Nephron progenitor cell (in vitro differentiated cells): ENCODE data around the gene EML1.

Experiments used
- DNase-seq: peaks from one replicate; pipeline ENCODE4 v3.0.0; 2021
- H3K27ac Mint-ChIP-seq: 2 replicates; pipeline ENCODE4 v1.8.0; 2021; ENCODE audit warnings: mild to moderate bottlenecking, moderate library complexity, mixed read lengths
- H3K27me3 Mint-ChIP-seq: 2 replicates; pipeline ENCODE4 v1.8.0; 2021; ENCODE audit warnings: mild to moderate bottlenecking, low read depth, mixed read lengths; ENCODE audit not compliant: poor library complexity
- H3K36me3 Mint-ChIP-seq: 2 replicates; pipeline ENCODE4 v1.8.0; 2021; ENCODE audit warnings: low read depth, mixed read lengths
- H3K4me1 Mint-ChIP-seq: 2 replicates; pipeline ENCODE4 v1.8.0; 2021; ENCODE audit warnings: mixed read lengths
- H3K4me3 Mint-ChIP-seq: 2 replicates; pipeline ENCODE4 v1.8.0; 2021; ENCODE audit warnings: mild to moderate bottlenecking, moderate library complexity, mixed read lengths
- H3K9me3 Mint-ChIP-seq: 2 replicates; pipeline ENCODE4 v1.8.0; 2021; ENCODE audit warnings: mild to moderate bottlenecking, moderate library complexity, mixed read lengths
- TF ChIP-seq, protein P1 (sequence below): fragments of 200-600 bp; sonication (generic); IDR thresholded peaks from 2 replicates; pipeline ENCODE4 v1.5.0; 2021; ENCODE audit warnings: antibody characterized with exemption

EML1 gene

DNA sequence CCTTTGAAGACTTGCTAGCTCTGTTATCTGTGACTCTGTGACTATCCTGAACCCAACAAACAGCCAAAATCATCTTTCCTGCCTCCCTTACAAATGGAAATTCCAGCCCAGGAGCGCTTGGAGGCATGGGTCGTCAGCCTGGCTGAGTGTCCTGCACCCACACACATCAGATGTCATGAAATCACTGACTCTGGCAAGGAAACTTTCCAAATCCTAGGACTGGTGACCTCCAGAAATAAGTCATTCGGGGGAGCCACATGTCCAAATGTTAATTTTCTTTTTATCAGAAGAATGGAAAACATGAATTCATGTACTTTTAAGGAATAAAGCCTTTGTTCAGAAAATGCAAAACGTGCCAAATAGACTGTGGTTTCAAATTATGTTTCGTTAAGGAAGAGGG, 175.7 kb downstream of the EML1 start:
- H3K4me1 Mint-ChIP-seq = peaks cover 73% of the 10 kb centered on the region
- no peak for DNase-seq
- H3K27ac Mint-ChIP-seq = no peak overlapping the region
- peaks cover 27% of the 10 kb centered on the region for H3K27me3 Mint-ChIP-seq
- H3K4me3 Mint-ChIP-seq = no peak overlapping the region
- H3K9me3 Mint-ChIP-seq = peaks cover 28% of the 10 kb centered on the region
- TF ChIP-seq, protein P1, sequence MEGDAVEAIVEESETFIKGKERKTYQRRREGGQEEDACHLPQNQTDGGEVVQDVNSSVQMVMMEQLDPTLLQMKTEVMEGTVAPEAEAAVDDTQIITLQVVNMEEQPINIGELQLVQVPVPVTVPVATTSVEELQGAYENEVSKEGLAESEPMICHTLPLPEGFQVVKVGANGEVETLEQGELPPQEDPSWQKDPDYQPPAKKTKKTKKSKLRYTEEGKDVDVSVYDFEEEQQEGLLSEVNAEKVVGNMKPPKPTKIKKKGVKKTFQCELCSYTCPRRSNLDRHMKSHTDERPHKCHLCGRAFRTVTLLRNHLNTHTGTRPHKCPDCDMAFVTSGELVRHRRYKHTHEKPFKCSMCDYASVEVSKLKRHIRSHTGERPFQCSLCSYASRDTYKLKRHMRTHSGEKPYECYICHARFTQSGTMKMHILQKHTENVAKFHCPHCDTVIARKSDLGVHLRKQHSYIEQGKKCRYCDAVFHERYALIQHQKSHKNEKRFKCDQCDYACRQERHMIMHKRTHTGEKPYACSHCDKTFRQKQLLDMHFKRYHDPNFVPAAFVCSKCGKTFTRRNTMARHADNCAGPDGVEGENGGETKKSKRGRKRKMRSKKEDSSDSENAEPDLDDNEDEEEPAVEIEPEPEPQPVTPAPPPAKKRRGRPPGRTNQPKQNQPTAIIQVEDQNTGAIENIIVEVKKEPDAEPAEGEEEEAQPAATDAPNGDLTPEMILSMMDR = no peak
- H3K36me3 Mint-ChIP-seq = peaks cover 15% of the 10 kb centered on the region

DNA sequence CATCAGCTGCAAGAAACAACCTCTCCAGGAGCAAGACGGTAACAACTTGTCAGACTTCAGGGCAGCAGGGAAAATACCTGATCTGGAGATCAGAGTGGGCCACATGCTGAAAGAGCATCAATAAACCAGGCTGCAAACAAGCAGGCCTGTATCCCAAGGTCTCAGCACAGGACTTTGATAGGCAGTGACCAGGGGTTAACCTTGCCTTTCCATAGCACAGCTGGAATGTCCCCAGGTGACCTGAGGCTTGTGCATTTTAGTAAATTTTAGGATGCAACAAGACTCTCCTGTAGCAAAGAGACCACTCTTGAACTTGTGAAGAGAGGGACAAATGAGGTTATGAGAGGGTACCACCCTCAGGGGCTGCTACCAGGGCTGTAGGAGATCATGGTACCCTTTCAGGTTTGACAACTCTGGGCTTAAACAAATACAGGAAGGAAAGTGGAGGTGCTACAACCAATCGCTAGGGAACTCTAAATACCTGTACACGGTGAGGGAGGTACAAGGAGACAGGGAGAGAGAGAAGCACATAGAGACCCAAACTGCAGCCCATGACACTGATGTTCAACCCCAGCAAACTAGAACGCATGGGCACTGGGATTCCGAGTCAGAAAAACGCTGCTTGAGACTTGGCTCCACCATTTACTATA, 176.6 kb downstream of the EML1 start:
- TF ChIP-seq, protein P1 = no peak
- H3K27ac Mint-ChIP-seq = no peak overlapping the region
- DNase-seq = no peak
- H3K36me3 Mint-ChIP-seq = peaks cover 23% of the 10 kb centered on the region
- peaks cover 34% of the 10 kb centered on the region for H3K9me3 Mint-ChIP-seq
- peak overlapping the region; percentile 60 for H3K4me3 Mint-ChIP-seq
- peaks cover 27% of the 10 kb centered on the region for H3K27me3 Mint-ChIP-seq
- H3K4me1 Mint-ChIP-seq = peaks cover 66% of the 10 kb centered on the region

DNA sequence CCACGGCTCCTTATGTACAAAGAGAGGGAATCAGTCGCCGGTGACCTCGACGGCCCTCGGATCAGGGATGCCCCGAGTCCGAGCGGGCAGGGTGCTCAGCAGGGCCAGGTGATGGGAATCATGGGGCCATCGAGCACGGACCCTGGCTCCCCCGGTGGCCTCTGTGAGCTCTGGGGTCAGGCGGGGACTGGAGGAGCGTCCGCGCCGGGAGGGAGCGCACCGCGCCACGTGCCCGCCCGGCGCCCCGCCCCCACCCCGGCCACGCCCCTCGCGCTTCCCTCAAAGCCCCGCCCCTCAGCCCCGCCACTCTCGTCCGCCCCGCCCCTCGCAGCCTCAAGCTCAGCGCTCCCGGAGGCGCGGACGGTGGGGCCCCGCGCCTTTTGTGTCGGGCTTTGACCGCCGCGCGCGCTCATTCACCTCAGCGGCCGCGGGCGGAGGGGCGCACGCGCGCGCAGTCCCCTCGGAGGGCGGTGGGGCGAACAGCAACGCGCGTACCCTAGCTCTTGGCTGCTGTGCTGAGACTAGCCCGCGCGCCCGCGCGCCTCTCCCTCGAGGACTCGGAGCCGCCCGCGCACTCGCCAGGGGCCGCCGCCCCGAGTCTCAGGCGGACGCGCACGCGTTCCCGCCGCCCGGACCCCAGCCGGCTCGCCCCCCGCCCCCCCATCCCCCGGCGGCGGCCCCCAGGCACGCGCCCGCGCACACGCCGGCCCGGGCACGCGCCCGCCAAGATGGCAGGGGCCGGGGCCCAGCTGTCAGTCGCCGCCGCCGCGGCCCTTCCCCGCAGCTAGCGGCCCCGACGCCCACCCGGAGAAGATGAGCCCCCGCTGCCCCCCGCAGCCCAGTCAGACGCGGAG, 178.1 kb downstream of the EML1 start:
- peak; percentile 90 for DNase-seq
- peaks cover 51% of the 10 kb centered on the region for H3K4me1 Mint-ChIP-seq
- no peak overlapping the region for H3K27ac Mint-ChIP-seq
- H3K4me3 Mint-ChIP-seq = peak overlapping the region; percentile 63
- TF ChIP-seq, protein P1 = no peak
- peaks cover 39% of the 10 kb centered on the region for H3K36me3 Mint-ChIP-seq
- H3K27me3 Mint-ChIP-seq = peaks cover 30% of the 10 kb centered on the region
- H3K9me3 Mint-ChIP-seq = peaks cover 46% of the 10 kb centered on the region

DNA sequence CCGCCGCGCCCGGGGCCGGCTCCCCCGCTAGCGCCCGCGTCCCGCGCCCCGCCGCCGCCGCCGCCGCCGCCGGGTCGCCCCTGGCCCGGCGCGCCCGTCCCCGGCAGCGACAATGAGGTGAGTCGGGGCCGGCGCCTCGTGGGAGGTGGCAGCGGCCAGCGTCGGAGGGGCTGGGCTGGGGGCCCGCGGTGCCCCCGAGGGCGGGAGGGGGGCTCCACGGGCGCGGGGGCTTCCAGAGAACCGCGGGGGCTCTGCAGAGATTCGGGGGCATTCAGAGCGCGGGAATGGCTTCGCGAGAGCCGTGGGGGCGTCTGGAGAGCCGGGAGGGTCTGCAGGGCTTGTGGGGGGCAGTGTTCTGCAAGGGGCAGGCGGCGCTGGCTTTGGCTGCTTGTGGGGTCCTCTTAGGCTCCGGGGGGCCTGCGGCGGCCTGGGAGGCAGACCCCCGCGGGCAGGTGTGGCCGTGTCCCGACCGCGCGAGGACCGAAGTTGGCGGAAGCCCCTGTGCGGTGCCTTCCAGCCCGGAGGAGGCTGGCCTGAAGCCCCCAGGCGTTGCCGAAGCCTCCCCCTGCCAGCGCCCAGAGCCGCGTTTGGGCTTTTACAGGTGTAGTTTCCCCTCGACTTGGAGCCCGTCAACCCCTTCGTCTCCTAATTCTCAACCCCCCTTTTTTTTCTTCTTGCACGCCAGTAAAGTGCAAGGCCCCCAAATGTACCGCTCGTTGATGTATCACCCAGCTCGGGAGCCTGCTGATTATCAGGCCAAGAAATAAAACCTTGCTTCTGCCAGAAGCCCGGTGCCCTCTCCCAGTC, 178.9 kb downstream of the EML1 start:
- peak overlapping the region; percentile 93 for H3K4me3 Mint-ChIP-seq
- peaks cover 30% of the 10 kb centered on the region for H3K27me3 Mint-ChIP-seq
- peaks cover 54% of the 10 kb centered on the region for H3K9me3 Mint-ChIP-seq
- peaks cover 46% of the 10 kb centered on the region for H3K36me3 Mint-ChIP-seq
- no peak for DNase-seq
- peak overlapping the region; percentile 88 for H3K27ac Mint-ChIP-seq
- TF ChIP-seq, protein P1 = no peak
- H3K4me1 Mint-ChIP-seq = peaks cover 42% of the 10 kb centered on the region

DNA sequence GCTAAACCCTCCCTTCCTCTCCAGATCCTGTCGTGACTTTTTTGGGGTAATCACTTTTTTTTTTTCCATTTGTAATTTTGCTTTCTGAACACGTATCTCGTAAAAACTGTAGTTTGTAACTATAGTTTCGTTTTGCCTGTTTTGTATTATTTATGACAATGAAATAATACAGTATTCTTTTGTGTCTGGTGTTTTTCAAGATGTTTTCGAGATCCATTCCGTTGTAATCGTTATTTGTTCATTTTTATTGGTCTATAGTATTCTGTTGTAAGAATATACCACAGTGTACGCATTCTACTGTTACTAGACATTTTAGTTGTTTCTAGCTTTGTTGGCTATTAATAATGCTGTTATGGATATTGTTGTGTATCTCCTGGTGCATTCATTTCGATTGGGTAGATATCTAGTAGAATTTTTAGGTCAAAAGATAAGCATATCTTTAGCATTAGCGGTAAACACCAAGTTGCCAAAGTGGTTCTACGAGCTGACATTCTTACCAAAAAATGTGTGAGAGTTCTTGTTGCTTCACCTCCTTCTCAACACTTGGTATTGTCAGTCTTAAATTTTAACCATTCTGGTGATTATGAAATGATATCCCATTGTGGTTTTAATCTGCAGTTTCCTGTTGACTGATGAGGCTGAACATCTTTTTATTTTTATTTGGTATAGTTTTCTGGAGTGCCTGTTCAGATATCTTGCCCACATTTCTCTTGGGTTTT, 179.7 kb downstream of the EML1 start:
- H3K27ac Mint-ChIP-seq = peak overlapping the region; percentile 88

More for the DNA sequence above, 179.7 kb downstream of the EML1 start:
- DNase-seq = no peak
- TF ChIP-seq, protein P1 = no peak
- peaks cover 54% of the 10 kb centered on the region for H3K9me3 Mint-ChIP-seq
- H3K4me1 Mint-ChIP-seq = peaks cover 37% of the 10 kb centered on the region
- peak overlapping the region; percentile 93 for H3K4me3 Mint-ChIP-seq
- H3K27me3 Mint-ChIP-seq = peaks cover 30% of the 10 kb centered on the region
- H3K36me3 Mint-ChIP-seq = peaks cover 46% of the 10 kb centered on the region
